ENCODE measurements around the gene TUBA1C. TPM values are rescaled to one million over a fixed set of nuclear protein-coding genes. Genes with fewer than 3 reads are reported as not detected.
"Not testable (repeated sequence)": the region's sequence is repeated elsewhere in the genome, so short reads cannot be mapped to it uniquely, and the experiment has no call there.

TUBA1C gene
- total RNA-seq, 1 experiment from 2014 or later: 132 TPM

GRCh38 chr12:49282740-49283375 is 18.0 kb downstream of the TUBA1C start:
- not testable (repeated sequence) for DNase-seq; H3K79me2 ChIP-seq (ENCODE audit: low read length); H4K20me1 ChIP-seq (ENCODE audit: insufficient read depth, low read depth, low read length); H3K4me1 ChIP-seq (ENCODE audit: low read length); H3K4me2 ChIP-seq (ENCODE audit: low read depth, low read length, poor library complexity, severe bottlenecking); H3K9me2 ChIP-seq (replicated peaks; ENCODE audit: insufficient read depth, low read length); H2AFZ ChIP-seq (ENCODE audit: low read length); H3K9me3 ChIP-seq (ENCODE audit: low read length); H3K27ac ChIP-seq (ENCODE audit: low read length); H3K4me3 ChIP-seq (ENCODE audit: low read length); H3K9ac ChIP-seq (ENCODE audit: low read length); H3K27me3 ChIP-seq (ENCODE audit: low read length); H3K36me3 ChIP-seq (ENCODE audit: insufficient read depth, low read length)

- Histone ChIP-seq H3K36me3 (ENCODE audit: insufficient read depth, low read length) (no peaks in the 10 kb centered on the region), H3K9me2 (replicated peaks; ENCODE audit: insufficient read depth, low read length) (no peaks in the 10 kb centered on the region), H2AFZ (ENCODE audit: low read length) (no peak overlapping the region), H3K9me3 (ENCODE audit: low read length) (no peaks in the 10 kb centered on the region), H4K20me1 (ENCODE audit: insufficient read depth, low read depth, low read length) (no peaks in the 10 kb centered on the region), H3K4me2 (ENCODE audit: low read depth, low read length, poor library complexity, severe bottlenecking) (no peak overlapping the region), H3K9ac (ENCODE audit: low read length) (no peak overlapping the region), H3K79me2 (ENCODE audit: low read length) (no peaks in the 10 kb centered on the region), H3K27me3 (ENCODE audit: low read length) (no peaks in the 10 kb centered on the region), H3K4me1 (ENCODE audit: low read length) (peaks cover 7% of the 10 kb centered on the region; the same call in 1 of the 2 replicates), H3K4me3 (ENCODE audit: low read length) (no peak overlapping the region), H3K27ac (ENCODE audit: low read length) (no peak overlapping the region)
- DNase-seq: no peak
Measured at GRCh38 chr12:49283541-49284429, 18.9 kb downstream of the TUBA1C start.

DNA sequence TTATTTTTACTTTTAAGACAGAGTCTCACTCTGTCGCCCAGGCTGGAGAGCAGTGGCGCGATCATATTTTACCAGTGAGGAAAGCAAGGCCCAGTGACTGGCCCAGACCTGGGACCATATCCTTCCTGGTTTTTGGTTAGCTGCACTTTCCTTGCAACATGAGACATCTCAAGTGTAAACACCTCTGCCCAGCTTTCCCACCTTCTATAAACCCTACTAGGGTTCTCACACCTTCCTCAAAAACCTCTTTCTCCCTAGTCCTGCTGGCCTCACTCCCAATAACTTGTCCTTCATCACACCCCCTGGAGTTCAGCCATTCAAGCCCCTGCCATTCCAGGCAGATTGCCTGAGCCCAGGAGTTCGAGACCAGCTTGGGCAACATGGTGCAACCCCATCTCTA is 19.8 kb downstream of the TUBA1C start:
- H3K9me3 ChIP-seq (ENCODE audit: low read length): no peaks in the 10 kb centered on the region
- peaks cover 6% of the 10 kb centered on the region; the same call in 1 of the 2 replicates for H3K4me1 ChIP-seq (ENCODE audit: low read length)
- H3K9ac ChIP-seq (ENCODE audit: low read length): no peak overlapping the region
- no peaks in the 10 kb centered on the region for H4K20me1 ChIP-seq (ENCODE audit: insufficient read depth, low read depth, low read length)
- H3K27me3 ChIP-seq (ENCODE audit: low read length): no peaks in the 10 kb centered on the region
- H3K4me2 ChIP-seq (ENCODE audit: low read depth, low read length, poor library complexity, severe bottlenecking): no peak overlapping the region
- no peak overlapping the region for H3K4me3 ChIP-seq (ENCODE audit: low read length)
- H3K9me2 ChIP-seq (replicated peaks; ENCODE audit: insufficient read depth, low read length): no peaks in the 10 kb centered on the region
- no peak for DNase-seq
- no peaks in the 10 kb centered on the region for H3K79me2 ChIP-seq (ENCODE audit: low read length)
- no peak overlapping the region for H3K27ac ChIP-seq (ENCODE audit: low read length)
- H2AFZ ChIP-seq (ENCODE audit: low read length): no peak overlapping the region
- H3K36me3 ChIP-seq (ENCODE audit: insufficient read depth, low read length): no peaks in the 10 kb centered on the region

- H3K4me2 ChIP-seq (ENCODE audit: low read depth, low read length, poor library complexity, severe bottlenecking): no peak overlapping the region
- H3K27me3 ChIP-seq (ENCODE audit: low read length): no peaks in the 10 kb centered on the region
- H3K79me2 ChIP-seq (ENCODE audit: low read length): no peaks in the 10 kb centered on the region
- H3K4me3 ChIP-seq (ENCODE audit: low read length): no peak overlapping the region
- H3K4me1 ChIP-seq (ENCODE audit: low read length): no peaks in the 10 kb centered on the region
- no peak overlapping the region for H2AFZ ChIP-seq (ENCODE audit: low read length)
- no peaks in the 10 kb centered on the region for H4K20me1 ChIP-seq (ENCODE audit: insufficient read depth, low read depth, low read length)
- DNase-seq: no peak
- no peaks in the 10 kb centered on the region for H3K9me2 ChIP-seq (replicated peaks; ENCODE audit: insufficient read depth, low read length)
- H3K36me3 ChIP-seq (ENCODE audit: insufficient read depth, low read length): no peaks in the 10 kb centered on the region
- H3K9me3 ChIP-seq (ENCODE audit: low read length): no peaks in the 10 kb centered on the region
- no peak overlapping the region for H3K9ac ChIP-seq (ENCODE audit: low read length)
- H3K27ac ChIP-seq (ENCODE audit: low read length): no peak overlapping the region
Measured at GRCh38 chr12:49287876-49288275, 23.0 kb downstream of the TUBA1C start.

GRCh38 chr12:49288412-49288853 is 23.6 kb downstream of the TUBA1C start:
- Histone ChIP-seq H3K9me3 (ENCODE audit: low read length) (no peaks in the 10 kb centered on the region), H3K79me2 (ENCODE audit: low read length) (no peaks in the 10 kb centered on the region), H3K4me2 (ENCODE audit: low read depth, low read length, poor library complexity, severe bottlenecking) (no peak overlapping the region), H2AFZ (ENCODE audit: low read length) (no peak overlapping the region), H4K20me1 (ENCODE audit: insufficient read depth, low read depth, low read length) (no peaks in the 10 kb centered on the region), H3K4me1 (ENCODE audit: low read length) (no peaks in the 10 kb centered on the region), H3K4me3 (ENCODE audit: low read length) (no peak overlapping the region), H3K9me2 (replicated peaks; ENCODE audit: insufficient read depth, low read length) (no peaks in the 10 kb centered on the region), H3K9ac (ENCODE audit: low read length) (no peak overlapping the region), H3K27me3 (ENCODE audit: low read length) (no peaks in the 10 kb centered on the region), H3K36me3 (ENCODE audit: insufficient read depth, low read length) (no peaks in the 10 kb centered on the region), H3K27ac (ENCODE audit: low read length) (no peak overlapping the region)
- peak; percentile 88 for DNase-seq

DNA sequence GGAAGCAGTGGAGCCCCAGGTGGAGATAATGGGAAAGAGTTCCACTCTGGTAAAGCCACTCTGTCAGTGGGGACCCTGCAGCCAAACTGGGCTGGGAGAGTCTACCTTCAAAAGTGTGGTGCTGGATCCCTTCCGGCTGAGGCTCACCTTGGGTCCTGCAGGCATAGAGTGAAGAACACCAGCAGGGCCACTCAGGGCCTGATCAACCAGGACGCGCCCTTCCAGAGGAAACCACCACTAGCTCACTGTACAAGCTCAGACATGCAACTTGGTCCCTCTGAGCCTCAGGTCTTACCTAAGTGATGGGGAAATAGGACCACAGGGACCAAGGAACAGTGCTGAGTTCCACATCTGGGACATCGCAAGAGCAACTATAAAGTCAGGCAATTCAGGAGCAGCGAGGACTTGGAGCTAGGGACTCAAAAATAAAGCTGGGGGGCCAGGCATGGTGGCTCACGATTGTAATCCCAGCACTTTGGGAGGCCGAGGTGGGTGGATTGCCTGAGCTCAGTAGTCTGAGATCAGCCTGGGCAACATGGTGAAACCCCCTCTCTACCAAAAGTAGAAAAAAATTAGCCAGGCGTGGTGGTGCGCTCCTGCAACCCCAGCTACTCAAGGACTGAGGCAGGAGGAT is 24.2 kb downstream of the TUBA1C start:
- Histone ChIP-seq H4K20me1 (ENCODE audit: insufficient read depth, low read depth, low read length) (no peaks in the 10 kb centered on the region), H3K27me3 (ENCODE audit: low read length) (no peaks in the 10 kb centered on the region), H3K79me2 (ENCODE audit: low read length) (no peaks in the 10 kb centered on the region), H3K9me3 (ENCODE audit: low read length) (no peaks in the 10 kb centered on the region), H3K4me1 (ENCODE audit: low read length) (no peaks in the 10 kb centered on the region), H3K9ac (ENCODE audit: low read length) (no peak overlapping the region), H2AFZ (ENCODE audit: low read length) (no peak overlapping the region), H3K9me2 (replicated peaks; ENCODE audit: insufficient read depth, low read length) (no peaks in the 10 kb centered on the region), H3K27ac (ENCODE audit: low read length) (no peak overlapping the region), H3K36me3 (ENCODE audit: insufficient read depth, low read length) (no peaks in the 10 kb centered on the region), H3K4me2 (ENCODE audit: low read depth, low read length, poor library complexity, severe bottlenecking) (no peak overlapping the region), H3K4me3 (ENCODE audit: low read length) (no peak overlapping the region)
- no peak for DNase-seq

GRCh38 chr12:49292729-49293055 is 27.8 kb downstream of the TUBA1C start:
- Histone ChIP-seq H3K36me3 (ENCODE audit: insufficient read depth, low read length) (no peaks in the 10 kb centered on the region), H3K9me3 (ENCODE audit: low read length) (no peaks in the 10 kb centered on the region), H3K79me2 (ENCODE audit: low read length) (no peaks in the 10 kb centered on the region), H2AFZ (ENCODE audit: low read length) (no peak overlapping the region), H3K27me3 (ENCODE audit: low read length) (no peaks in the 10 kb centered on the region), H3K9me2 (replicated peaks; ENCODE audit: insufficient read depth, low read length) (no peaks in the 10 kb centered on the region), H3K4me1 (ENCODE audit: low read length) (peaks cover 10% of the 10 kb centered on the region), H3K27ac (ENCODE audit: low read length) (no peak overlapping the region), H4K20me1 (ENCODE audit: insufficient read depth, low read depth, low read length) (no peaks in the 10 kb centered on the region), H3K4me2 (ENCODE audit: low read depth, low read length, poor library complexity, severe bottlenecking) (no peak overlapping the region), H3K4me3 (ENCODE audit: low read length) (no peak overlapping the region), H3K9ac (ENCODE audit: low read length) (no peak overlapping the region)
- no peak for DNase-seq

Measured in Karpas-422 (cell line).